Sigmoid colon (tissue), 4 donors: ENCODE measurements around the gene ZBTB9.

Source experiments
- POLR2AphosphoS5 ChIP-seq, 4 donors: sonication (generic); formaldehyde crosslinking; IDR thresholded peaks; one replicate each; pipeline ENCODE4 v1.6.1; 2017; ENCODE audit warnings: antibody characterized with exemption in 4 of 4
- TF ChIP-seq, protein P1 (sequence below), 4 experiments: fragments of 450-650 bp in 3 of 4; fragments of 200-600 bp in 1 of 4; IDR thresholded peaks; one replicate each; pipeline ENCODE4 v1.5.1; 2016 to 2019; ENCODE audit warnings: antibody characterized with exemption in 4 of 4, mild to moderate bottlenecking in 3 of 4, moderate library complexity in 2 of 4

DNA sequence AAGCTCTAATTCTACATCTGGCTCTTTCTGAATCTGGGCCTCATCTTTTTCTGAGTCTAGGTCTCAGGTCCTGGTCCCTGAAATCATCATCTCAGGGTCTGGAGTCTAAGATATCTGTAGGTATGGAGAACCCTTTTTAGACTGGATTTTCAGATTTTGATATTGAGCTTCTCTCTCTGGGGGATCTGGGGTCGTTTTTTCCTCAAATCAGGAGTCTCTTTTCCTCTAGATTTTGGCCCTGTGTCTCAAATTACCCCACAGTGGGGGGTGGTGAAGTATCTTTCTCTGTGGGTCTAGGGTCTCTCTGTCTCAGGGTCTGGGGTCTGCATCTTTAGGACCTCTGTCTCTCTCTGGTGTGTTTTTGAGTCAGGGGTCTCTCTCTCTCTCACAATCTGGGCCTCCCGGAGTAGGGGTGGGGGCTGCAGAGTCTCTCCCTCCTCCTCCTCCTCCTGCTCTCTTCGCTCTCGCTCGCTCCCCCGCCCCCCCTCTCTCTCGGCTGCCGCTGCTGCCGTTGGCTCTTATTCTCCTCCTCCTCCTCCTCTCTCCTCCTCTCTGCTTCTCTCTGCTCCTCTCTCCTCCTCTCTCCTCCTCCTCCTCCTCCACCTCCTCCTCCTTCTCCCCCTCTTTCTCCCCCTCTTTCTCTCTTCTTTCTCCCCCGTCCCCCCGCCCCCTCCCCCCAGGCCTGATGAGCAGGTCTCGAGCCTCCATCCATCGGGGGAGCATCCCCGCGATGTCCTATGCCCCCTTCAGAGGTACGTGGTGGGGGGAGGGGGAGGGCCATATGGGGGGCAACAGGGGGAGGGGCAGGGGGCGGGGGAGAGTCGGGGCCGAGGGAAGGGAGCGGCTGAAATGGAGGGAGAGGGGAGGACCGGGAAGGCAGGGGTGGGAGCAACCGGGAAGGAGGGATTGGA, 34.5 kb upstream of the ZBTB9 start, which contains the start of gene SYNGAP1:
- TF ChIP-seq, protein P1, sequence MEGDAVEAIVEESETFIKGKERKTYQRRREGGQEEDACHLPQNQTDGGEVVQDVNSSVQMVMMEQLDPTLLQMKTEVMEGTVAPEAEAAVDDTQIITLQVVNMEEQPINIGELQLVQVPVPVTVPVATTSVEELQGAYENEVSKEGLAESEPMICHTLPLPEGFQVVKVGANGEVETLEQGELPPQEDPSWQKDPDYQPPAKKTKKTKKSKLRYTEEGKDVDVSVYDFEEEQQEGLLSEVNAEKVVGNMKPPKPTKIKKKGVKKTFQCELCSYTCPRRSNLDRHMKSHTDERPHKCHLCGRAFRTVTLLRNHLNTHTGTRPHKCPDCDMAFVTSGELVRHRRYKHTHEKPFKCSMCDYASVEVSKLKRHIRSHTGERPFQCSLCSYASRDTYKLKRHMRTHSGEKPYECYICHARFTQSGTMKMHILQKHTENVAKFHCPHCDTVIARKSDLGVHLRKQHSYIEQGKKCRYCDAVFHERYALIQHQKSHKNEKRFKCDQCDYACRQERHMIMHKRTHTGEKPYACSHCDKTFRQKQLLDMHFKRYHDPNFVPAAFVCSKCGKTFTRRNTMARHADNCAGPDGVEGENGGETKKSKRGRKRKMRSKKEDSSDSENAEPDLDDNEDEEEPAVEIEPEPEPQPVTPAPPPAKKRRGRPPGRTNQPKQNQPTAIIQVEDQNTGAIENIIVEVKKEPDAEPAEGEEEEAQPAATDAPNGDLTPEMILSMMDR (IDR thresholded peaks at IDR 0.05) = no peak
- peak in 1 of 4 donors; percentile 41 for TF ChIP-seq POLR2AphosphoS5 (IDR thresholded peaks at IDR 0.05)
